PC-3 (cell line): ENCODE results near the gene COL8A2. TPM values are rescaled to one million over a fixed set of nuclear protein-coding genes. Genes with fewer than 3 reads are reported as not detected.

Source experiments
- ATAC-seq: fragments of 200-7000 bp; cut with Tn5 transposase; 2 replicates; pipeline ENCODE4 v1.9.1; 2020; ENCODE audit warnings: mild to moderate bottlenecking, moderate library complexity
- BruUV-seq: library from RNA; stranded (reverse); fragments of 400-500 nt; replicated peaks from 2 replicates; lab custom pipeline; 2021; lab: Mats Ljungman, UMichigan
- CTCF ChIA-PET: fragments of 300-600 bp; sonication (Branson Sonifier 250); formaldehyde crosslinking; loops from one replicate; lab custom pipeline; 2022; ENCODE audit warnings: antibody characterized with exemption; lab: Charles Lee
- POLR2A ChIA-PET: fragments of 300-600 bp; sonication (Branson Sonifier 250); formaldehyde crosslinking; loops from one replicate; lab custom pipeline; 2022; ENCODE audit warnings: antibody characterized with exemption; ENCODE audit not compliant: unreplicated experiment; lab: Charles Lee
- DNase-seq: peaks from one replicate; pipeline ENCODE4 v3.0.0-alpha.2; 2015
- H2AFZ ChIP-seq: fragments of 300-600 bp; sonication (generic); 2 replicates; pipeline ENCODE4 v1.6.0; 2016; ENCODE audit warnings: antibody characterized with exemption, low read length
- H3F3A ChIP-seq: fragments of 300-600 bp; sonication (generic); one replicate; pipeline ENCODE4 v1.6.0; 2017; ENCODE audit warnings: antibody characterized with exemption, low read length, control low read depth, mild to moderate bottlenecking; ENCODE audit not compliant: unreplicated experiment
- H3K27ac ChIP-seq: fragments of 300-600 bp; sonication (generic); 2 replicates; pipeline ENCODE4 v1.5.1; 2016; ENCODE audit warnings: mild to moderate bottlenecking, low read length
- H3K27me3 ChIP-seq: fragments of 300-600 bp; sonication (generic); 2 replicates; pipeline ENCODE4 v1.6.1; 2016; ENCODE audit warnings: low read length, mixed read lengths
- H3K36me3 ChIP-seq: fragments of 300-600 bp; sonication (generic); 2 replicates; pipeline ENCODE4 v1.6.1; 2016; ENCODE audit warnings: low read depth, mixed run types, low read length, mixed read lengths
- H3K4me1 ChIP-seq: fragments of 300-600 bp; sonication (generic); 2 replicates; pipeline ENCODE4 v1.5.1; 2016; ENCODE audit warnings: low read length; ENCODE audit not compliant: insufficient read depth
- H3K4me2 ChIP-seq: fragments of 300-600 bp; sonication (generic); 2 replicates; pipeline ENCODE4 v1.6.0; 2016; ENCODE audit warnings: low read length
- H3K4me3 ChIP-seq: fragments of 300-600 bp; sonication (generic); 2 replicates; pipeline ENCODE4 v1.5.1; 2016; ENCODE audit warnings: mild to moderate bottlenecking, low read length, mixed read lengths
- H3K79me2 ChIP-seq: fragments of 300-600 bp; sonication (generic); 2 replicates; pipeline ENCODE4 v1.6.1; 2017; ENCODE audit warnings: low read length, mixed read lengths
- H3K9ac ChIP-seq: fragments of 300-600 bp; sonication (generic); 2 replicates; pipeline ENCODE4 v1.6.0; 2016; ENCODE audit warnings: mild to moderate bottlenecking, low read length
- H3K9me2 ChIP-seq: fragments of 300-600 bp; sonication (generic); replicated peaks from 2 replicates; pipeline ENCODE4 v1.6.1; 2016; ENCODE audit warnings: mixed run types, low read length, mixed read lengths
- H3K9me3 ChIP-seq: fragments of 300-600 bp; sonication (generic); 2 replicates; pipeline ENCODE4 v1.6.1; 2016; ENCODE audit warnings: low read length, mixed read lengths
- H4K20me1 ChIP-seq: fragments of 300-600 bp; sonication (generic); 2 replicates; pipeline ENCODE4 v1.6.1; 2016; ENCODE audit warnings: low read length, mixed read lengths
- EZH2 ChIP-seq: fragments of 300-600 bp; sonication (generic); IDR thresholded peaks from one replicate; pipeline ENCODE4 v1.6.1; 2017; ENCODE audit warnings: antibody characterized with exemption, mild to moderate bottlenecking, low read length; ENCODE audit not compliant: unreplicated experiment
- EZH2phosphoT487 ChIP-seq: fragments of 300-600 bp; sonication (generic); IDR thresholded peaks from 2 replicates; pipeline ENCODE4 v1.6.1; 2018; ENCODE audit warnings: mild to moderate bottlenecking, antibody characterized with exemption, low read length, borderline replicate concordance
- intact Hi-C: fragments of 100-400 bp; cut with micrococcal nuclease; formaldehyde crosslinking; loops from 2 replicates; pipeline ENCODE4 v1.9.0; 2023
- total RNA-seq: library from RNA; depleted of rRNA; stranded (reverse); fragments of >200 nt; gene quantifications from 2 replicates; pipeline ENCODE4 v1.2.3, GENCODE V29; 2014
- TF ChIP-seq, protein P1 (sequence below): fragments of 300-600 bp; sonication (generic); conservative IDR thresholded peaks from 2 replicates; pipeline ENCODE4 v1.5.1; 2017; ENCODE audit warnings: antibody characterized with exemption, low read depth, mild to moderate bottlenecking, low read length

Gene COL8A2
- total RNA-seq, 1 experiment from 2014 or later, result 0.26 TPM

DNA sequence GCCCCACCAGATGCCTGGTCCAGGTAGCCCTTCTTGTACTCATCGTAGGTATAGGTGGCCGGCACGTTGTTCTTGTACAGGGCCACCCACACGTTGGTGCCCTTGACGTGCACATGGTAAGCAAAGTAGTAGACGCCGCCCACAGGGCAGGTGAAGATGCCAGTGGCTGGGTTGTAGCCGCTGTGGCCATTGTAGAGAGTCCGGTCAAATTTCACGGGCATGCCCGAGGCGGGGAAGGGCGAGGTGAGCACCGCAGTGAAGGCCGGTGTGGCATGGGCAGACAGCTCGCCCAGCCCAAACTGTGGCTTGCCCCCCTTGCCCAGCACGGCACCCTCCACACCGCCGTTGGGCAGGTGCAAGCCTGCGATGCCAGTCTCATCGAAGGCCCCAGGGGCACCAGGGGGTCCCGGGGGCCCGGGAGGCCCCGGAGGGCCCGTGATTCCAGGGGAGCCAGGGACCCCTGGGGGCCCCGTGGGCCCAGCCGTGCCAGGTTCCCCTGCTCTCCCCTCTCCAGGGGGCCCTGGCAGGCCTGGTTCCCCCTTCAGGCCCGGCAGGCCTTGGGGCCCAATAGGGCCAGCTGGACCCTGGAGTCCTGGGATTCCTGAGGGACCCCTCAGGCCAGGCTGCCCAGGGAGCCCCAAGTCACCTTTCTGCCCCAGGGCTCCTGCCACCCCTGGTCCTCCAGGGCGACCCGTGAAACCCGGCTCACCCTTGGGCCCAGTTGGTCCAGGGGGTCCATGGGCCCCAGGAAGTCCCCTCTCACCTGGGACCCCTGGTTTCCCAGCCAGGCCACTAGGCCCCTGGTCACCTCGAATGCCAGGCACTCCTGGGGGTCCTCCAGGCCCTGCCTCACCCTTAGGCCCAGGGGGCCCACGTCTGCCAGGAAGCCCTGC is 27.1 kb downstream of the COL8A2 start:
- H3K4me1 ChIP-seq, result no peaks in the 10 kb centered on the region
- H3K36me3 ChIP-seq, result peaks cover 21% of the 10 kb centered on the region; the same call in 1 of the 2 replicates
- H3K4me3 ChIP-seq, result no peak overlapping the region
- TF ChIP-seq EZH2 (no peak), EZH2phosphoT487 (no peak)
- TF ChIP-seq, protein P1, sequence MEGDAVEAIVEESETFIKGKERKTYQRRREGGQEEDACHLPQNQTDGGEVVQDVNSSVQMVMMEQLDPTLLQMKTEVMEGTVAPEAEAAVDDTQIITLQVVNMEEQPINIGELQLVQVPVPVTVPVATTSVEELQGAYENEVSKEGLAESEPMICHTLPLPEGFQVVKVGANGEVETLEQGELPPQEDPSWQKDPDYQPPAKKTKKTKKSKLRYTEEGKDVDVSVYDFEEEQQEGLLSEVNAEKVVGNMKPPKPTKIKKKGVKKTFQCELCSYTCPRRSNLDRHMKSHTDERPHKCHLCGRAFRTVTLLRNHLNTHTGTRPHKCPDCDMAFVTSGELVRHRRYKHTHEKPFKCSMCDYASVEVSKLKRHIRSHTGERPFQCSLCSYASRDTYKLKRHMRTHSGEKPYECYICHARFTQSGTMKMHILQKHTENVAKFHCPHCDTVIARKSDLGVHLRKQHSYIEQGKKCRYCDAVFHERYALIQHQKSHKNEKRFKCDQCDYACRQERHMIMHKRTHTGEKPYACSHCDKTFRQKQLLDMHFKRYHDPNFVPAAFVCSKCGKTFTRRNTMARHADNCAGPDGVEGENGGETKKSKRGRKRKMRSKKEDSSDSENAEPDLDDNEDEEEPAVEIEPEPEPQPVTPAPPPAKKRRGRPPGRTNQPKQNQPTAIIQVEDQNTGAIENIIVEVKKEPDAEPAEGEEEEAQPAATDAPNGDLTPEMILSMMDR, result no peak
- no peak overlapping the region for H2AFZ ChIP-seq
- ChIA-PET POLR2A (no interaction called here), CTCF (interaction anchor here (0.8 to 1.5 kb wide), 3 partner anchors 35 to 51 kb away, joined by 3 to 7 read pairs (median 4); partner anchors contain the start of gene TRAPPC3)
- H3K9me2 ChIP-seq, result no peaks in the 10 kb centered on the region
- intact Hi-C loops, result loop anchor here (5.0 kb wide), 1 partner anchor 189 kb away; no protein-coding TSS in a partner anchor
- H3K27ac ChIP-seq, result no peak overlapping the region
- H3K27me3 ChIP-seq, result no peaks in the 10 kb centered on the region
- no peaks in the 10 kb centered on the region for H4K20me1 ChIP-seq
- no peaks in the 10 kb centered on the region for H3K9me3 ChIP-seq
- H3F3A ChIP-seq, result no peaks in the 10 kb centered on the region
- no peaks in the 10 kb centered on the region for H3K79me2 ChIP-seq
- no peak overlapping the region for H3K9ac ChIP-seq
- no peak overlapping the region for H3K4me2 ChIP-seq
- ATAC-seq (no peak), DNase-seq (no peak)
- BruUV-seq, result no TSS peak

DNA sequence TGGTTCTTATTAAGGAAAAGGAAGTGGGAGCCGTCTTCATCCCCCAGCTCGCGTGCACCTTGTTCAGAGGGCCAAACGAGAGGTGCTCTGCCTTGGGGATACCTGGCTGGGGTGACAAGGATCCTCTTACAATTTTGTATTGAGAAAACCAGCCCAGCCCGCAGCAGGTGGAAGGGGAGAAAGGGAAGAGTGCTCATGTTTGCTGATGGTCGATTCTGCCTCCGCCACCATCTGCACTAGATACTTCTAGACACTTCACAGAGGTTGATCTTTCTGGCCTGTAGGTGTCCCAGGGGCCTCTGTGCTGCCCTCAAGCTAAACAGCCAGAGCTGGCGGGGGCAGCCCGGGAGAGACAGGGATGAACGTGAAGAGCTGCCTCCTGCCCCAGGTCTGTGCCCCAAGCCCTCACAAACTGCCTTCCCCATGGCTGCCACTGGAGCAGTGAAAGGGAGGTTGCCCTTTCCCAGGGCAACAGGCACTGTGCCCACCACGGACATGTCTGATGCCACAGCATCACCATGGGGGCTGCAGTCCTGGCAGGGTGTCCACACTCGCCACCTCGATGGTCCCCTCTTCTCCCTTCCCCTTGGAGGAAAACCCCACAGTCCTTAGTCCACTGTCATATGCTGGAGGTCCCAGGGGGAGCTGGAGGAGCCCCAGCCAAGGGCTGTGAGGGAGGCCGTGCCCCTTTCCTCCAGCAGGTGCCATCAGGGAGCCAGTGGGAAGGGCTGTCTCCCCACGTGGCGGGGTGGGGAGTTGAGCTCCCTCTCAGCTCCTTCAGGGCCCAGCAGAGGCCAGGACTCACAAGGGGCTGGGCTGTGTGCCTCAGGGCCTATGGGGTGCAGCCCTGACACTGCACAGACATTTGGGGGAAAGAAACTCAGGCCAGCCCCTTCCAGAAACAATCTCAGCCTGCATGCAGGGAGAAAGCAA is 28.3 kb downstream of the COL8A2 start:
- Histone ChIP-seq H3K27ac (no peak overlapping the region), H3K9ac (no peak overlapping the region), H3K4me3 (no peak overlapping the region), H3K9me2 (no peaks in the 10 kb centered on the region), H3K27me3 (no peaks in the 10 kb centered on the region), H3K4me2 (no peak overlapping the region), H3K4me1 (no peaks in the 10 kb centered on the region), H2AFZ (no peak overlapping the region), H3K79me2 (no peaks in the 10 kb centered on the region), H3K36me3 (peaks cover 32% of the 10 kb centered on the region; the same call in 1 of the 2 replicates), H4K20me1 (no peaks in the 10 kb centered on the region), H3K9me3 (no peaks in the 10 kb centered on the region), H3F3A (no peaks in the 10 kb centered on the region)
- no peak for TF ChIP-seq EZH2
- TF ChIP-seq EZH2phosphoT487, result no peak
- TF ChIP-seq, protein P1, result peak; percentile 53
- no TSS peak for BruUV-seq
- intact Hi-C loops, result loop anchor here (5.0 kb wide), 1 partner anchor 191 kb away; no protein-coding TSS in a partner anchor
- POLR2A ChIA-PET, result no interaction called here
- DNase-seq (peak; percentile 29), ATAC-seq (peak; percentile 50)
- CTCF ChIA-PET, result interaction anchor here (0.8 to 1.5 kb wide), 3 partner anchors 37 to 52 kb away, joined by 3 to 7 read pairs (median 4); partner anchors contain the start of gene TRAPPC3
